H1 (cell line): ENCODE results near the gene GSE1.

Experiments
- CHD1 ChIP-seq: IDR thresholded peaks from 2 replicates; pipeline ENCODE4 v1.6.1; 2012; ENCODE audit warnings: low read depth, low read length, improper control_type of control experiment
- GTF2F1 ChIP-seq: IDR thresholded peaks from 2 replicates; pipeline ENCODE4 v1.6.1; 2012; ENCODE audit warnings: low read depth, low read length, improper control_type of control experiment, borderline replicate concordance
- HDAC2 ChIP-seq, 2 experiments: fragments of 300-600 bp in 1 of 2; sonication (generic) in 1 of 2; IDR thresholded peaks; 2 replicates each; pipeline ENCODE4 v1.6.1; 2011 to 2012; ENCODE audit warnings: low read depth in 2 of 2, low read length in 2 of 2, mild to moderate bottlenecking in 2 of 2, moderate library complexity in 2 of 2, borderline replicate concordance in 1 of 2, inconsistent platforms in 1 of 2
- TAF7 ChIP-seq: optimal IDR thresholded peaks from 2 replicates; pipeline ENCODE3; 2011; ENCODE audit warnings: low read depth, mild to moderate bottlenecking, inconsistent platforms, low read length, moderate library complexity, borderline replicate concordance
- TEAD4 ChIP-seq: IDR thresholded peaks from 2 replicates; pipeline ENCODE4 v1.6.1; 2012; ENCODE audit warnings: low read depth, low read length, inconsistent platforms, mixed read lengths
- YY1 ChIP-seq: IDR thresholded peaks from 2 replicates; pipeline ENCODE4 v1.6.1; 2011; ENCODE audit warnings: low read depth, mild to moderate bottlenecking, low read length
- TF ChIP-seq, protein P1 (sequence below), 3 experiments: IDR thresholded peaks; 1 replicate in 2 of 3; 2 replicates in 1 of 3; pipeline versions ENCODE4 v1.5.1 to v1.6.1; 2011; ENCODE audit warnings: low read length in 3 of 3, mild to moderate bottlenecking in 3 of 3, inconsistent platforms in 2 of 3, low read depth in 1 of 3, moderate library complexity in 1 of 3; ENCODE audit not compliant: insufficient read depth in 1 of 3; ENCODE audit errors: control extremely low read depth in 1 of 3

GRCh38 chr16:85698459-85698891 lies 85.4 kb downstream of the GSE1 start:
- TF ChIP-seq, protein P1, sequence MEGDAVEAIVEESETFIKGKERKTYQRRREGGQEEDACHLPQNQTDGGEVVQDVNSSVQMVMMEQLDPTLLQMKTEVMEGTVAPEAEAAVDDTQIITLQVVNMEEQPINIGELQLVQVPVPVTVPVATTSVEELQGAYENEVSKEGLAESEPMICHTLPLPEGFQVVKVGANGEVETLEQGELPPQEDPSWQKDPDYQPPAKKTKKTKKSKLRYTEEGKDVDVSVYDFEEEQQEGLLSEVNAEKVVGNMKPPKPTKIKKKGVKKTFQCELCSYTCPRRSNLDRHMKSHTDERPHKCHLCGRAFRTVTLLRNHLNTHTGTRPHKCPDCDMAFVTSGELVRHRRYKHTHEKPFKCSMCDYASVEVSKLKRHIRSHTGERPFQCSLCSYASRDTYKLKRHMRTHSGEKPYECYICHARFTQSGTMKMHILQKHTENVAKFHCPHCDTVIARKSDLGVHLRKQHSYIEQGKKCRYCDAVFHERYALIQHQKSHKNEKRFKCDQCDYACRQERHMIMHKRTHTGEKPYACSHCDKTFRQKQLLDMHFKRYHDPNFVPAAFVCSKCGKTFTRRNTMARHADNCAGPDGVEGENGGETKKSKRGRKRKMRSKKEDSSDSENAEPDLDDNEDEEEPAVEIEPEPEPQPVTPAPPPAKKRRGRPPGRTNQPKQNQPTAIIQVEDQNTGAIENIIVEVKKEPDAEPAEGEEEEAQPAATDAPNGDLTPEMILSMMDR (IDR thresholded peaks at IDR 0.05; ENCODE audit: control extremely low read depth in 1 of 3, insufficient read depth in 1 of 3, low read depth in 1 of 3, low read length in 3 of 3) = no peak
- TF ChIP-seq YY1 (no peak), CHD1 (no peak), GTF2F1 (no peak), TEAD4 (no peak), TAF7 (no peak), HDAC2 (IDR thresholded peaks at IDR 0.05; ENCODE audit: borderline replicate concordance in 1 of 2, low read depth in 2 of 2, low read length in 2 of 2) (no peak)
